ENCODE data around the gene PIGW.

DNA sequence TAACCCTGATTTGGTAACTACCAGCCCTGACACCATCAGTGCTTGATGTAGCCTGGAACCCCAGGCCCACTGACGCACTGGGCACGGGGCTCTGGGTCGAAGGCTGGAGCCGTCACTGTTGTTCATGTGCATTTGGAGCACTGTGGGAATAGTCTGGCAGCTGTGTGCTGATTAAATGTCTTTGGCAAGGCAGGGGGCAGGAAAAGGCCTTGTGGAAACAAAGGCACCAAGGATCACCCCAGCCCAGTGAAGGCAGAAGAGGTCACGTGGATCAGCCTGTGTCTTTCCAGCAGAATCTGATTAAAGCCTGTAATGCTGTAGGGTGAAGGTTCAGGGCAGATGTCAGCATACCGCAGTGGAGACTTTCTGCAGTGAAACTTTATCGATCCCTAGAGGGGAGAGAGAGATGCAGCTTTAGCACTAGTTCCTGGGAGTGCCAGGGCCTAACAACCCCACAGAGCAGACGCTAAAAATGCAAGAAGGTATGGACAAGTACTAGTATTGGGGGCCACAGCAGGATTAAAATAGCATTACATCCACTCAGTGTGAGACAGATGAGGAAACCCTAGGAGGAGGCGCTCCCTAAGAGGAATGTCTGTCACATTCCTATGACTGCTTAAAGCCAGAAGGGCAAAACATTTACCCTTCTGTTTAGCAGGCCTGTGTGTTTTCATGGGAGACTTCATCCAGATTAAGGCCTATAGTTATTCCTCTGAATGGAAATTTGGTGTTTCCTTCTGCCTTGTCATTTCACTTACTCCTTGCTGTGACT lies 38.6 kb upstream of the PIGW start:
- TF ChIP-seq POLR2A (IDR thresholded peaks at IDR 0.05), result no peak
- TF ChIP-seq, protein P1, sequence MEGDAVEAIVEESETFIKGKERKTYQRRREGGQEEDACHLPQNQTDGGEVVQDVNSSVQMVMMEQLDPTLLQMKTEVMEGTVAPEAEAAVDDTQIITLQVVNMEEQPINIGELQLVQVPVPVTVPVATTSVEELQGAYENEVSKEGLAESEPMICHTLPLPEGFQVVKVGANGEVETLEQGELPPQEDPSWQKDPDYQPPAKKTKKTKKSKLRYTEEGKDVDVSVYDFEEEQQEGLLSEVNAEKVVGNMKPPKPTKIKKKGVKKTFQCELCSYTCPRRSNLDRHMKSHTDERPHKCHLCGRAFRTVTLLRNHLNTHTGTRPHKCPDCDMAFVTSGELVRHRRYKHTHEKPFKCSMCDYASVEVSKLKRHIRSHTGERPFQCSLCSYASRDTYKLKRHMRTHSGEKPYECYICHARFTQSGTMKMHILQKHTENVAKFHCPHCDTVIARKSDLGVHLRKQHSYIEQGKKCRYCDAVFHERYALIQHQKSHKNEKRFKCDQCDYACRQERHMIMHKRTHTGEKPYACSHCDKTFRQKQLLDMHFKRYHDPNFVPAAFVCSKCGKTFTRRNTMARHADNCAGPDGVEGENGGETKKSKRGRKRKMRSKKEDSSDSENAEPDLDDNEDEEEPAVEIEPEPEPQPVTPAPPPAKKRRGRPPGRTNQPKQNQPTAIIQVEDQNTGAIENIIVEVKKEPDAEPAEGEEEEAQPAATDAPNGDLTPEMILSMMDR (IDR thresholded peaks at IDR 0.05), result no peak
